ENCODE data around the gene IFI27L1. TPM values are rescaled to one million over a fixed set of nuclear protein-coding genes. Genes with fewer than 3 reads are reported as not detected.

The IFI27L1 gene
- total RNA-seq, 4 donors from 2014 or later: 7.2 to 11.4 (median 9.3) TPM

- Histone ChIP-seq H3K27me3 (no peaks in the 10 kb centered on the region), H3K4me3 (no peak overlapping the region), H3K4me1 (peaks cover 7% of the 10 kb centered on the region), H3K36me3 (no peaks in the 10 kb centered on the region), H3K9me3 (no peaks in the 10 kb centered on the region), H3K27ac (no peak overlapping the region)
- no peak for DNase-seq (ENCODE audit: low spot score in 2 of 2)
- 60% methylated on average over 10 of the region's 10 CpGs for WGBS
- TF ChIP-seq CTCF (IDR thresholded peaks at IDR 0.05): no peak
- TF ChIP-seq EP300 (IDR thresholded peaks at IDR 0.05): no peak
- no peak for TF ChIP-seq POLR2A (IDR thresholded peaks at IDR 0.05)
- peak in 2 of 3 donors; percentile 15 to 72 for TF ChIP-seq POLR2AphosphoS5 (IDR thresholded peaks at IDR 0.05)
Observed at GRCh38 chr14:94098326-94098992, 17.3 kb downstream of the IFI27L1 start.

- Histone ChIP-seq H3K27me3 (no peaks in the 10 kb centered on the region), H3K4me1 (peaks cover 7% of the 10 kb centered on the region), H3K27ac (no peak overlapping the region), H3K36me3 (no peaks in the 10 kb centered on the region), H3K4me3 (no peak overlapping the region), H3K9me3 (no peaks in the 10 kb centered on the region)
- TF ChIP-seq EP300 (IDR thresholded peaks at IDR 0.05) (no peak), POLR2AphosphoS5 (IDR thresholded peaks at IDR 0.05) (no peak), CTCF (IDR thresholded peaks at IDR 0.05) (no peak), POLR2A (IDR thresholded peaks at IDR 0.05) (no peak)
- 88% methylated on average over 6 of the region's 6 CpGs for WGBS
- DNase-seq (ENCODE audit: low spot score in 2 of 2): no peak
Observed at GRCh38 chr14:94099006-94099405, 17.9 kb downstream of the IFI27L1 start.

- Histone ChIP-seq H3K27me3 (no peaks in the 10 kb centered on the region), H3K4me3 (no peak overlapping the region), H3K27ac (no peak overlapping the region), H3K36me3 (no peaks in the 10 kb centered on the region), H3K4me1 (peaks cover 7% of the 10 kb centered on the region), H3K9me3 (no peaks in the 10 kb centered on the region)
- TF ChIP-seq EP300 (IDR thresholded peaks at IDR 0.05) (no peak), POLR2AphosphoS5 (IDR thresholded peaks at IDR 0.05) (no peak), POLR2A (IDR thresholded peaks at IDR 0.05) (no peak), CTCF (IDR thresholded peaks at IDR 0.05) (no peak)
- WGBS: 80% methylated on average over 1 of the region's 4 CpGs
- DNase-seq (ENCODE audit: low spot score in 2 of 2): no peak
Observed at GRCh38 chr14:94100847-94101246, 19.7 kb downstream of the IFI27L1 start.

- Histone ChIP-seq H3K36me3 (no peaks in the 10 kb centered on the region), H3K4me3 (no peak overlapping the region), H3K27me3 (no peaks in the 10 kb centered on the region), H3K9me3 (no peaks in the 10 kb centered on the region), H3K4me1 (peaks cover 7% of the 10 kb centered on the region), H3K27ac (no peak overlapping the region)
- TF ChIP-seq POLR2A (IDR thresholded peaks at IDR 0.05) (no peak), CTCF (IDR thresholded peaks at IDR 0.05) (no peak), EP300 (IDR thresholded peaks at IDR 0.05) (no peak), POLR2AphosphoS5 (IDR thresholded peaks at IDR 0.05) (no peak)
- no peak for DNase-seq (ENCODE audit: low spot score in 2 of 2)
- 100% methylated on average over 1 of the region's 10 CpGs for WGBS
Observed at GRCh38 chr14:94101748-94102147, 20.6 kb downstream of the IFI27L1 start.

- Histone ChIP-seq H3K4me1 (peaks cover 6% of the 10 kb centered on the region), H3K27ac (no peak overlapping the region), H3K4me3 (no peak overlapping the region), H3K36me3 (no peaks in the 10 kb centered on the region), H3K27me3 (no peaks in the 10 kb centered on the region), H3K9me3 (no peaks in the 10 kb centered on the region)
- TF ChIP-seq POLR2AphosphoS5 (IDR thresholded peaks at IDR 0.05) (no peak), CTCF (IDR thresholded peaks at IDR 0.05) (no peak), POLR2A (IDR thresholded peaks at IDR 0.05) (no peak), EP300 (IDR thresholded peaks at IDR 0.05) (no peak)
- DNase-seq (ENCODE audit: low spot score in 2 of 2): no peak
- WGBS: 87% methylated on average over 8 of the region's 8 CpGs
Observed at GRCh38 chr14:94102768-94103482, 21.8 kb downstream of the IFI27L1 start.
